COR-L47 (cell line): Measurements from ENCODE around the gene HOXD9.

Source experiments
- DNase-seq: peaks from one replicate; lab custom pipeline; 2025; lab: John Stamatoyannopoulos, UW

Gene HOXD9

GRCh38 chr2:176085861-176086771 lies 36.4 kb upstream of the HOXD9 start:
- peak; percentile 45 for DNase-seq

- no peak for DNase-seq
These were observed 35.0 kb upstream of the HOXD9 start for GRCh38 chr2:176087330-176088047.

GRCh38 chr2:176088048-176088936 lies 34.2 kb upstream of the HOXD9 start:
- DNase-seq = peak; percentile 54

GRCh38 chr2:176088937-176089842 lies 33.3 kb upstream of the HOXD9 start:
- DNase-seq = no peak

- no peak for DNase-seq
These were observed 32.6 kb upstream of the HOXD9 start for GRCh38 chr2:176089843-176090395.

- DNase-seq = no peak
These were observed 31.7 kb upstream of the HOXD9 start for GRCh38 chr2:176090862-176091261.

- DNase-seq = no peak
These were observed 30.9 kb upstream of the HOXD9 start for GRCh38 chr2:176091329-176092258.

GRCh38 chr2:176092270-176093144 lies 30.0 kb upstream of the HOXD9 start, which contains the start of gene HOXD13:
HOXD13 (plus strand) TSS chr2:176092721; CDS start chr2:176092891, 170 bp downstream.
- DNase-seq = no peak

- peak; percentile 38 for DNase-seq
These were observed 29.2 kb upstream of the HOXD9 start for GRCh38 chr2:176093145-176093897.

GRCh38 chr2:176093898-176094249 lies 28.6 kb upstream of the HOXD9 start:
- DNase-seq = no peak

- DNase-seq = no peak
These were observed 28.2 kb upstream of the HOXD9 start for GRCh38 chr2:176094349-176094748.

- DNase-seq = no peak
These were observed 27.1 kb upstream of the HOXD9 start for GRCh38 chr2:176095421-176095820.

GRCh38 chr2:176096243-176096985 lies 26.1 kb upstream of the HOXD9 start:
- no peak for DNase-seq

GRCh38 chr2:176096986-176097819 lies 25.3 kb upstream of the HOXD9 start:
- DNase-seq = peak; percentile 90

GRCh38 chr2:176097820-176098365 lies 24.6 kb upstream of the HOXD9 start:
- no peak for DNase-seq
